ENCODE results near the gene PXDC1. TPM values are rescaled to one million over a fixed set of nuclear protein-coding genes. Genes with fewer than 3 reads are reported as not detected.
"Not testable (repeated sequence)": the region's sequence is repeated elsewhere in the genome, so short reads cannot be mapped to it uniquely, and the experiment has no call there.

The PXDC1 gene
- total RNA-seq, 1 donor from 2014 or later: 48.3 TPM

DNA sequence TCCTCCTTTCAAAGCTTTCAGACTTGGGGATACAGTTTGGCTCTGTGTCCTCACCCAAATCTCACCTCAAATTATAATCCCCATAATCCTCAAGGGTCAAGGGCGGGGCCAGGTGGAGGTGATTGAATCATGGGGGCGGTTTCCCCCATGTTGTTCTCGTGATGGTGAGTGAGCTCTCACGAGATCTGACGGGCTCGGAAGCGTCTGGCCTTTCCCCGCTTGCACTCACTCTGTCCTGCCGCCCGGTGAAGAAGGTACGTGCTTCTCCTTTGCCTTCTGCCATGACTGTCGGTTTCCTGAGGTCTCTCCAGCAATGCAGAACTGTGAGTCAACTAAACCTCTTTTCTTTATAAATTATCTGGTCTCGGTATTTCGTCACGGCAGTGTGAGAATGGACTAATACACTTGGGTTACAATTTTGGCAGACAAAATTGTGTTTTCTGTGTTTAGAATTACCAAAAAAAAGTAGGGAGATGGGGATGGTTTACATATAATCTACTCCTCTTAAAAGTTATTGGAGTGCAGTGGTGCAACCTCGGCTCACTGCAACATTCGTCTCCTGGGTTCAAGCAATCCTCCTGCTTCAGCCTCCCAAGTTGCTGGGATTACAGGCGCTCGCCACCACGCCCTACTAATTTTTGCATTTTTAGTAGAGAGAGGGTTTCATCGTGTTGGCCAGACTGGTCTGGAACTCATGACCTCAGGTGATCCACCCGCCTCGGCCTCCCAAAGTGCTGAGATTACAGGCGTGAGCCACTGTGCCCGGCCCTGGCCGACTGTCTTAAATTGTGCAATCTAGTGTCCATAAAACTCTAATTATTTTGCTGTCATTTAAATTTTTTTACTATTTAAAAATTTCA, 33.6 kb upstream of the PXDC1 start:
- ATAC-seq (no peak), DNase-seq (ENCODE audit: low spot score) (no peak)
- intact Hi-C loops (cut with DNase I): no loop called here

DNA sequence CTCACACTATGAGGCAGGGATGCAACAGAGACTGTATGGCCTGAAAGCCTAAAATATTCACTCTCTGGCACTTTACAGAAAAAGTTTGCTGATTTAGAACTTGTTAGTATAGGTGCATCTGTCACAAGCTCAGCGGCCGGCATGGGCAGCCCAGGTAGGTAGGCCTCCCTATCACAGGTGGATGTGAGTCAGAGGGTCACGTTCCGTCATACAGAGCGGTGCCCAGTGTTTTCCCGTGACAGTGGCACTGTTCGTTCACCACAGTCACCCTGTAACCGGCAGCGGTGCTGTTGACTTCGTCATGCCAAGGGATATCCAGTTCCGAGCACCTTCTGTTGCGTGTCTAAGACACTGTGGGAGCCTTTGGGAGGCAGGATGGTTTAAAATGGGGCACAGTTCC, 32.9 kb upstream of the PXDC1 start:
- intact Hi-C loops (cut with DNase I): no loop called here
- DNase-seq (ENCODE audit: low spot score) (no peak), ATAC-seq (no peak)

DNA sequence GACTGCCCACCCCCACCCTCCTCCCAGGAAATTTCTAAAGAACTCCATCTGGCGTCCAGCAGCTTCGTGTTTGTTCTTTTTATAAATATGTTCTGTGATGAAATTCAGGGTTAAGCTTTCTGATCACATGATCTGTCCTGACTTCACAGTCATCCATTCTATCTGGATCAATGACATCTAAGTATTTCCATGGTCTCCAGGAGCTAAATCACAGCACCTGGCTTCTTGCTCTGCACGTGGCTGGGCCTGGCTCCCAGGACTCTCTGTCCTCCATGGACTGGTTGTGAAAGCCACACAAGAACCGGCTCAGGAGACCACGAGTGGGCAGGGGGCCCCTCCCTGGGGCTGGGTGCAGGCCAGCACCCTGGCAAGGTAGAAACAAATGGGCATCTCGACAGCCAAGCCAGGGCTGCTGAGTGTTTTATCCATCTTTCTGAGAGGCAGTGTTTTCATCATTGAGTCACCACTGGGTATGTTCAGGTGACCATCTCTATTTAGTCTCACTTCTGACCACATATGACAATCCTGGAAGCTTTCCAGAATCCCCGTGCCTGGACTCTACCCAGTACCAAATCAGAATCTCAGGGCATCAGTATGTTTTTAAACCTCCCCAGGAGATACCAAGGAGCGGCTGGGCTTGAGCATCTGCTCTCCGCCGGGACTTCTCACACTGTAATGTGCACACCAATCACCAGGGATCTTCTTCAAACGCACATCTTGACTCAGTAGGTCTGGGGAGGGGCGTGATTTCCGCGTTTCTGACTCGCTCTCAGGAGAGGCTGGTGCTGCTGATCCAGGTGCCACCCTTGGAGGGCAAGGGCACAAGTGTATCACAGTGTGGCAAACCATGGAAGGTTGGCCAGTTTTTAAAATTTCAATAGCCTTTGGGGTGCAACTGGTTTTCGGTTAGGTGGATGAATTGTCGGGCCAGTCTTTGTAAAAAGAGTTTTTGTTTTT, 31.6 kb upstream of the PXDC1 start:
- intact Hi-C loops (cut with DNase I): no loop called here
- ATAC-seq: no peak
- DNase-seq (ENCODE audit: low spot score): no peak

DNA sequence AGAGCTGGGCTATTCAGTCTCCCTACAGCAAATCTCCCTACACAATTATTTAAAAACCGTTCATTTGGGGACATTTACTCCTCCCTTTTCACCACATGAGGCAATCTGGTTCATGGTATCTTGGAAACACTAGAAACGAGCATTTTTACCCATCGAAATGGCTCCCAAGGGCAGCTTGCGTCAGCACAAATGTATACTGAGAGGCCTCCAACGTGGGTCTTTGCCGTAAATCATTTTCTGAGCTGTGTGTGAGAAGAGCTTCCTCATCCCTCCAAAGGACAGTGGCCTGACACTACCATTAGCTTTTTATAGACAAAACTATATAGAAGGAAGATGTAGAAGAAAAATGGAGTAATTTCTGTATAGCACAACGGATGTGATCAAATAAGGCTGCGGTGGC, 30.0 kb upstream of the PXDC1 start:
- intact Hi-C loops (cut with DNase I): no loop called here
- no peak for ATAC-seq
- DNase-seq (ENCODE audit: low spot score): no peak

DNA sequence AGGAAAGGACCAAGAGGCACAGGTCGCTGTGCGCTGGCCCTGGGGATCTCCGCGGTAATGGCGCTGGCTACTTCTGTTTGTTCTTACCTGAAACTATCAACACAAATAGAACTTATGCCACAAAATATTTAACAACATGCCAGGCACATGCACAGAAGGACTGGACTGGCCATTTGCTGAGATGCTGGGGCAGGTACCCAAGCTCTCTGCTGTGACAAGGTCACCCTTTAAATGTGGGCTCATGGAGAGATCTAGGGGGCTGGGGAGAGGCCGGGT, 28.0 kb upstream of the PXDC1 start:
- intact Hi-C loops (cut with DNase I): no loop called here
- DNase-seq (ENCODE audit: low spot score) (no peak), ATAC-seq (no peak)

DNA sequence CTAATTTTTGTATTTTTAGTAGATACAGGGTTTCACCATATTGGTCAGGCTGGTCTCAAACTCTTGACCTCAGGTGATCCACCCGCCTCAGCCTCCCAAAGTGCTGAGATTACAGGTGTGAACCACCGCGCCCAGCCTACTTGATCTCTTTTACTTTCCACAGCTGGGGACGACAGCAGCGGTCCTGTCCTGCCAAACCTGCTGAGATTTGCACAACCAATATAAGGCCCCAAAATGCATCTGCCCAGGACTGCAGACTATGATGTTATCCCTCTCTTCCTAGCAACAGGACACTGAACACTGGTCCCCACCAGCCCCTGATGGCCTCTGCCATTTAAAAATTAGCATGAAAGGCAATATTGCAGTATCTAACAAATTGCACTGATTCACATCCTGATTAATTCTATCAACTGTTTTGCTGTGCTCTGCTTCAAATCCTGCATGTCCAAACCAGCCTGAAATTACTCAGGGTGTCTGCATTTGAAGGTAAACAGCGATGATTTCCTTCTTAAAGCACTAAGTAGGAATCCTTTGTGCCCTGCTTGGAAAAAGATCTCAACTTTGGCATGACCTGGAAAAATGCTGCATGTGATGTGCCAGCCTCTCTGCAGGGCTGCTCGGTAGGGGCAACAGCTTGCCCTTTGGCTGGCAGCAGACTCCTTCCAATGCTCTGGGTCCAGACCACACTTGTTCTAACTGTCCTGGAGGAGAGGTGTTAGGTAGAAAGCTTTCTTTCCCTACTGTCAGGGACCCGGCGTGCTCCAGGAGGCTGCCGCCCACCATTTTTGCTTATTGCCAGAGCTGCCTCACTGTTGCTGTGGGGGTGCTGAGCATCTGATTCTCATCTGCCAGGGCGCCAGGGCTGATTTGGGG, 27.4 kb upstream of the PXDC1 start:
- intact Hi-C loops (cut with DNase I): no loop called here
- no peak for ATAC-seq
- no peak for DNase-seq (ENCODE audit: low spot score)

DNA sequence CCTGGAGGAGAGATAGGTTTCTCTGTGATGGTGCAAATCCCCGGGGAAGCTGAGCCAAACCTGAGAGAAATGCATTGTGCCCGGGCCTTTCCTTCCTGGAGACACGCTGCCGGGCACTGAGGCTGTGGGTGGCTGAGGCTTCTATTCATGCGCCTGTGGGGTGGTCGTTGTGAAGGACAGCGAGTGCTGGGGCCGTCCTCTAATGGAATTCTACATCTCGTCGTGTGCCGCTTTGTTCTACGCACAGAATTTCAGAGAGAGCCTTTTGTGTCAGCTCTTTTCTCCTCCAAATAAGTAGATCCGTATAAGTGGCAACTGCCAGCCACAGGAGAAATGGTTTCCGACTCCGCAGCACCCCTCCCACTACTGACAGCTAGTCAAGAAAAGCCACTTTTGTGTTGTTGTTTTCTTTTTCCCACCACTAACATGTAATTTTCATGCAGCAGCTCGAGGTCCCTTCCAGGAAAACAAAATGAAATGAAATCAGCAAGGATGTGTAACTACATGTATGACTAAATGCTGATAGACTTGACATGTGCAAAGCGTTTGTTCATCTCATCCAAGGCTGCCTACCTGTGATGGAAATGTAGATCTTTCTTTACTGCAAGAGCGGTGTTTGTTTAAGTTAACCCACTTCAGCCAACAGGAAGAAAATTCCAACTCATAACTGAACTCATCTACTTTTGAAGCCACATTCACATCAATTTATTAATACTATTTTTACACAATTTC, 26.4 kb upstream of the PXDC1 start:
- no peak for ATAC-seq
- intact Hi-C loops (cut with DNase I): no loop called here
- DNase-seq (ENCODE audit: low spot score): no peak

DNA sequence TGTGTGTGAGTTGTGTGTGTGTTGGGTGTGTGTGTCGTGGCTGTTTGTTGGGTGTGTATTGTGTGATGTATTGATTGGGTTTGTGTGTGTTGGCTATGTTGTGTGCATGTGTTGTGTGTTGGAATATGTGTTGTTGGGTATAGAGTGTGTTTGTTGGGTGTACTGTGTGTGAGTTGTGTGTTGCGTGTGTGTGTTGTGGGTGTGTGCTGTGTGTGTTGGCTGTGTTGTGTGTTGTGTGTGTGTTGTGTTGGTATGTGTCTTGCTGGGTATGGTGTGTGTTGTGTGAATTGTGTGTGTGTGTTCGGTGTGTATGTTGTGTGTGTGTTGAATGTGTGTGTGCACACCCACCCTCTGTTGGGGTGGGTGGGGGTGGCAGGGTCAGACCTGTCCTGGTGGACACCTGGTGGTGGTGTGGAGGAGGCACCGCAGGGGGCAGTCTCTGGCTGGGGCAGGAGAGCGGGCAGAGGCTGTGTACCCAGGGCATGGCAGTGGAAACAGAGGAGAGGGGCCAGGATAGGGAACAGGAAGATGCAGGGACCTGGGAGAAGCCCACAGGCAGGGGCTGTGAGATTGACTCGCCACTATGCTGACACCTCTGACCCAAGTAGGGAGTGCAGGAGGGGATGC, 25.5 kb upstream of the PXDC1 start:
- ATAC-seq (no peak), DNase-seq (ENCODE audit: low spot score) (no peak)

DNA sequence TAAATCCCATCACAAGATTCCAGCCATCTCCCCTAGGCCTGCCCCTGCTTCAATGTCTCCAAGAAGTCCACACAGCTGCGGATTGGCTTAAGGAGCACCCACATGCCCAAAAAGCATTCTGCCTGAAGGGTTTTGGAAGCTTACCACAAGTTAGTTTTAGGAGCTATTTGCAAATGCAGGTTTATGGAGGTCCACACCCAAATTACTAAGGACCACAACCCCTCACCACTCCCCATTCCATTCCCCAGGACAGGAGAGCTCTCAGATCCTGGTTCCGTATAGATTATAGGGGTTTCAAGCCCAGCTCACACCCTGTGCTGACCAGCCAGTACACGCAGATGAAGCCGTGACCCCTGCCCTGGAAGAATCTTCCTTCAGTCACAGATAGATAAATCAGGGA, 24.3 kb upstream of the PXDC1 start:
- no peak for ATAC-seq
- intact Hi-C loops (cut with DNase I): no loop called here
- DNase-seq (ENCODE audit: low spot score): no peak

More for the DNA sequence above, 25.5 kb upstream of the PXDC1 start:
- intact Hi-C loops (cut with DNase I): no loop called here

DNA sequence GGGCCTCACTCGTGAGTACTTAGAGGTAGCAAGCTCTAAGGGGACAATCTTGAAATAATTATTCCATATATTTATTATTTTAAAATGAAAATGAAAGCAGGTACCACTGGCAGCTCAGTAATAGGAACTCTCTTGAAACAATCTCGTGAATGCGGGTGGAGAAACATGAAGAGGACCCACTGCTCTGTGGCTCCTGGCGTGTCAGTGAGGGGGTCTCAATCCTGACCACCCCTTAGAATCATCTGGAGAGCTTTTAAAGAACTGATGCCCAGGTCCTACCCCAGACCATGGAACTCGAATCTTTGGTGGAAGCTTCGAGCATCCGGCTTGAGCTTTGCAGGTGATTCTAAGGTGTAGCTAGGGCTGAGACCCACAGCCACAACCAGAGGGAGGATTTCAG, 23.9 kb upstream of the PXDC1 start:
- no peak for DNase-seq (ENCODE audit: low spot score)
- intact Hi-C loops (cut with DNase I): no loop called here
- ATAC-seq: no peak

DNA sequence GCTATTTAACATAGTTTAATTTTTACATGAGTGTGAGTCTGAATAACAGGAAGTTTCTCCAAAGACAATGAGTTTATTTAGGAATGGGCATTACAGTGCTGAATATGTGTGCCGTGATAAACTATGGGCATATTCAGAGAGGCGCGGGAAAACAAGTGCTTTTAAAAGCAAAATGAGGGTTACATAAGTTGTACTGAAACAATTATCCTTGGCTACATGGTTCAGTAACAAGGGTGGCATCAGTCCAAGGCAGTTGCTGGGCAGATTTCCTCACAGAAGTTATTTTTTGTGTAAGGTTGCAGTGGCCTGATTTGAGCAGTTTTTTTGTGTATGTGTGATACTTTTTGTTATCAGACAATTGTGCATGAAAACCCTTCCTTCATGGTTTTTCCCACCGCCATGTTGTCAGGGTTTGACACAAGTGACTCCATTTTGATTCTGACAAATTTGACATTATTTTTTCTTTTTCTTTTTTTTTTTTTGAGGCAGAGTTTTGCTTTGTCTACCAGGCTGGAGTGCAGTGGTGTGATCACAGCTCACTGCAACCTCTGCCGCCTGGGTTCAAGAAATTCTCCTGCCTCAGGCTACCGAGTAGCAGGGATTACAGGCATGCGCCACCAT, 22.3 kb upstream of the PXDC1 start:
- ATAC-seq (peak; percentile 63), DNase-seq (ENCODE audit: low spot score) (no peak)
- intact Hi-C loops (cut with DNase I): no loop called here

DNA sequence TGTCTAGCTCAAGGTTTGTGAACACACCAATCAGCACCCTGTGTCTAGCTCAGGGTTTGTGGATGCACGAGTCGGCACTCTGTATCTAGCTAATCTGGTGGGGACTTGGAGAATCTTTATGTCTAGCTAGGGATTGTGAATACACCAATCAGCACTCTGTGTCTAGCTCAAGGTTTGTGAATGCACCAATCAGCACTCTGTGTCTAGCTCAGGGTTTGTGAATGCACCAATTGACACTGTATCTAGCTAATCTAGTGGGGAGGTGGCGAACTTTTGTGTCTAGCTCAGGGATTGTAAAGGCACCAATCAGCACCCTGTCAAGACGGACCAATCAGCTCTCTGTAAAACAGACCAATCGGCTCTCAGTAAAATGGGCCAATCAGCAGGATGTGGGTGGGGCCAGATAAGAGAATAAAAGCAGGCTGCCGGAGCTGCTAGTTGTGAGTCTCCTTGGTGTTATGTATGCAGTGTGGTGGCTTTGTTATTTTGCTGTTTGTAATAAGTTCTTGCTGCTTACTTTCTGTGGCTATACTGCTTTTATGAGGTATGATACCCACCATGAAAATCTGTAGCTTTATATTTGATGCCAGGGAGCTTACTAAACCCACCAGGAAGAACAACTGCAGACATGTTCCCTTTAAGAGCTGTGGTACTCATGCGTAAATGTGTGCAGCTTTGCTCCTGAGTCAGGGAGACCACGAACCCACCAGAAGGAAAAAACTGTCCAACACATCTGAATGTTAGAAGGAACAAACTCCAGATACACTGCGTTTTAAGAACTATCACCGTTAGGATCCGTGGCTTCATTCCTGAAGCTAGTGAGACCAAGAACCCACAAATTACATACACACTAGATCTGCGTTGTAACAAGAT, 20.9 kb upstream of the PXDC1 start:
- DNase-seq (ENCODE audit: low spot score); intact Hi-C loops (cut with DNase I); ATAC-seq: not testable (repeated sequence)

DNA sequence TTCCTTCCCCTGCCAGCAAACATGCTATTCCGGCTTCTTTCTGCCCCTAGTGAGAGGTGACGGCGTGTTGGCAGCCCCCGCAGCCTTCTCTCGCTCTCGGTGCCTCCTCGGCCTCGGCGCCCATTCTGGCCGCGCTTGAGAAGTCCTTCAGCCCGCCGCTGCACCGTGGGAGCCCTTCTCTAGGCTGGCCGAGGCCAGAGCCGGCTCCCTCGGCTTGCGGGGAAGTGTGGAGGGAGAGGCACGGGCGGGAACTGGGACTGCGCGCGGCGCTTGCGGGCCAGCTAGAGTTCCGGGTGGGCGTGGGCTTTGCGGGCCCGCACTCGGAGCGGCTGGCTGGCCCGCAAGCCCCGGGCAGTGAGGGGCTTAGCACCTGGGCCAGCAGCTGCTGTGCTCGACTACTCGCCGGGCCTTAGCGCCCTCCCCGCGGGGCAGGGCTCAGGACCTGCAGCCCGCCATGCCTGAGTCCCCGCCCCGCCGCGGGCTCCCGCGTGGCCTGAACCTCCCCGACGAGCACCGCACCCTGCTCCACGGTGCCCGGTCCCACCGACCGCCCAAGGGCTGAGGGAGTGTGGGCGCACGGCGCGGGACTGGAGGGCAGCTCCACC, 20.0 kb upstream of the PXDC1 start:
- DNase-seq (ENCODE audit: low spot score) (no peak), ATAC-seq (no peak)
- intact Hi-C loops (cut with DNase I): no loop called here

DNA sequence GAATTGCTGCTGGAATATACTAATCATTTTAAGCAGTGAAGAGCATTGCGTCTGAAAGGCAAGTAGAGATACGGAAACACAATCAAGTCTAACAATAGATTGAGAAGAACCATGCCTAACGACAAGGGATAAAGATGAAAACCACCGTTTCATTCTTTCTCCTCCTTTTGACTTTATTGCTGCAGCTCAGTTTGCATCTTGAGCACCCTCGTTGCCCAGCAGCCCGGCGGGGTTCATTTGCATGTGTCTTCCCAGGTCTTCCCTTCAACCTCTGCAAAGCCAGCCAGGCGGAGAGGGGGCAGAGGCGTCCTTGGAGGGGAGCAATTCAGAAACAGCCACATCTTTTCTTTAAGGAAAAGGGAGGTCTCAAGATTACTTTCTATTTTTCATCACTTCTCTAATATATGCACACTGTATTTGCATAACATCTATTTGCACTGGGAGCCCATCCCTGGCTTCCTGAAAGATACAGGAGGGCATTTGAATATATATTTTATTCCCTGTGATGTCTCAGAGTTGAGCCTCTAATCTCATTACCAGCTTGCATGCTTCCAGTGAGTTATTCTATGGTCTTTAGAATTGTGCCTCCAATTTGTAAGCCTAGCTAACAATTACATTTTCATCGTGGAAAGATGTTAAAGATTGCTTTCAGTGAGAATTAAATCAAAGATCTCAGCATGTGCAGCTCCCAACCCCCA, 18.7 kb upstream of the PXDC1 start:
- ATAC-seq: no peak
- DNase-seq (ENCODE audit: low spot score): no peak
- intact Hi-C loops (cut with DNase I): no loop called here

DNA sequence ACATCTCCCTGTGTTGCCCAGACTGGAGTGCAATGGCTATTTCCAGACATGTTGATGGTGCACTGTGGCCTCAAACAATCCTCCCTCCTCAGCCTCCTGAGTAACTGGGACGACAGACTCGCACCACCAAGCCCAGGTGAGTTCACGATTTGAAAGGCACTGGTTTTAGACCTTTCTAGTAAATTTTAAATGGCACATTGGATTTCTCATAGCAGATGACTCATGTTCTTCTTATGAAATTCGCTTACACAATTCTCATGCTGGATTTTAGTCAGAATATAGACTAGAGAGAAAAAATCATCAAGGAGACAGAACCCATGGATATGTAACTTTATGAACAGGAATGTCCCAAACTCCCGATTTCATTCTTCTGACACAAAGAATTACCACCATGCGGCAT, 18.1 kb upstream of the PXDC1 start:
- intact Hi-C loops (cut with DNase I): no loop called here
- ATAC-seq (no peak), DNase-seq (ENCODE audit: low spot score) (no peak)

DNA sequence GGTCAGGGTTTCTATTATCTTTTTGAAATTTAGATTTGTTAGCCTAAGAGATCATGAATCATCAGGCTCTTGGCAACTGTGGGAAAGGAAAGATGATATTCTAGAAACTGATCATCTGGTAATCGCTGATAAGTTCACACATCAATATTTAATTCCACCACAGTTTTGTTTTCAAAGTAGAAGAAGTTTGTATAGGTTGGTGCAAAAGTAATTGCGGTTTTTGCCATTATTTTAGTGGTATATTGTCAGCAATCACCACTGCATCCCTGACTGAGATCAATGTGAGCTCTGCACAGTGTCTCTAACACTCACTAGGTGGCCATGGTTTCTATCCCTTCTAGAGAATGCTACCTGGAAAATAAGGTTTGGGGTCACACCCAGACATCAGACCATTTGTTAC, 17.0 kb upstream of the PXDC1 start:
- ATAC-seq (no peak), DNase-seq (ENCODE audit: low spot score) (no peak)
- intact Hi-C loops (cut with DNase I): no loop called here
